Duodenal mucosa (tissue), 2 donors: ENCODE data around the gene MOAP1.
"Not testable (repeated sequence)": the region's sequence is repeated elsewhere in the genome, so short reads cannot be mapped to it uniquely, and the experiment has no call there.

Experiments used
- H3K27ac ChIP-seq: one replicate; pipeline ENCODE4 v1.7.0; 2013; ENCODE audit warnings: low read depth, low read length
- H3K27me3 ChIP-seq, 2 donors: one replicate each; pipeline ENCODE4 v1.7.0; 2013; ENCODE audit warnings: low read length in 2 of 2, control low read depth in 1 of 2; ENCODE audit not compliant: insufficient read depth in 2 of 2, control insufficient read depth in 1 of 2
- H3K36me3 ChIP-seq, 2 donors: one replicate each; pipeline ENCODE4 v1.7.0; 2013; ENCODE audit warnings: low read length in 2 of 2, control low read depth in 1 of 2; ENCODE audit not compliant: insufficient read depth in 2 of 2, control insufficient read depth in 1 of 2
- H3K4me1 ChIP-seq, 2 donors: one replicate each; pipeline ENCODE4 v1.7.0; 2013; ENCODE audit warnings: low read length in 2 of 2, control low read depth in 1 of 2; ENCODE audit not compliant: insufficient read depth in 2 of 2, control insufficient read depth in 1 of 2
- H3K4me3 ChIP-seq, 2 donors: one replicate each; pipeline ENCODE4 v1.7.0; 2013; ENCODE audit warnings: low read length in 2 of 2, low read depth in 1 of 2
- H3K9ac ChIP-seq, 2 donors: one replicate each; pipeline ENCODE4 v1.7.0; 2013; ENCODE audit warnings: low read length in 2 of 2, low read depth in 1 of 2
- H3K9me3 ChIP-seq, 2 donors: one replicate each; pipeline ENCODE4 v1.7.0; 2013; ENCODE audit warnings: low read length in 2 of 2, control low read depth in 1 of 2; ENCODE audit not compliant: control insufficient read depth in 1 of 2

The MOAP1 gene

GRCh38 chr14:93150227-93151208, 34.2 kb downstream of the MOAP1 start:
- H3K9ac ChIP-seq = no peak overlapping the region
- peaks cover 14 to 22% of the 10 kb centered on the region in 2 donors for H3K4me1 ChIP-seq
- H3K36me3 ChIP-seq = no peaks in the 10 kb centered on the region
- H3K4me3 ChIP-seq = peak overlapping the region; percentile 40 to 46
- no peaks in the 10 kb centered on the region for H3K27me3 ChIP-seq
- no peaks in the 10 kb centered on the region for H3K9me3 ChIP-seq
- peak overlapping the region; percentile 42 for H3K27ac ChIP-seq

- peaks cover 14 to 22% of the 10 kb centered on the region in 2 donors for H3K4me1 ChIP-seq
- H3K27me3 ChIP-seq = no peaks in the 10 kb centered on the region
- H3K27ac ChIP-seq = no peak overlapping the region
- H3K9ac ChIP-seq = no peak overlapping the region
- H3K4me3 ChIP-seq = no peak overlapping the region
- no peaks in the 10 kb centered on the region for H3K36me3 ChIP-seq
- no peaks in the 10 kb centered on the region for H3K9me3 ChIP-seq
Measured at GRCh38 chr14:93148979-93149378, 35.7 kb downstream of the MOAP1 start.

- Histone ChIP-seq H3K27me3 (no peaks in the 10 kb centered on the region), H3K27ac (no peak overlapping the region), H3K9ac (no peak overlapping the region), H3K4me3 (no peak overlapping the region), H3K4me1 (peaks cover 12 to 19% of the 10 kb centered on the region in 2 donors), H3K9me3 (no peaks in the 10 kb centered on the region), H3K36me3 (no peaks in the 10 kb centered on the region)
Measured at GRCh38 chr14:93146119-93146518, 38.6 kb downstream of the MOAP1 start.

- Histone ChIP-seq H3K27ac (no peak overlapping the region), H3K9me3 (no peaks in the 10 kb centered on the region), H3K27me3 (no peaks in the 10 kb centered on the region), H3K4me3 (no peak overlapping the region), H3K4me1 (peaks cover 0 to 11% of the 10 kb centered on the region in 2 donors), H3K36me3 (no peaks in the 10 kb centered on the region), H3K9ac (no peak overlapping the region)
Measured at GRCh38 chr14:93142854-93143652, 41.6 kb downstream of the MOAP1 start.

- H3K9me3 ChIP-seq = no peaks in the 10 kb centered on the region
- H3K4me1 ChIP-seq = peaks cover 0 to 4% of the 10 kb centered on the region in 2 donors
- no peak overlapping the region for H3K4me3 ChIP-seq
- H3K9ac ChIP-seq = no peak overlapping the region
- no peaks in the 10 kb centered on the region for H3K36me3 ChIP-seq
- no peak overlapping the region for H3K27ac ChIP-seq
- H3K27me3 ChIP-seq = no peaks in the 10 kb centered on the region
Measured at GRCh38 chr14:93137864-93138263, 46.8 kb downstream of the MOAP1 start.

- not testable (repeated sequence) for H3K9me3 ChIP-seq, H3K4me3 ChIP-seq, H3K27me3 ChIP-seq, H3K36me3 ChIP-seq, H3K9ac ChIP-seq, H3K27ac ChIP-seq, H3K4me1 ChIP-seq
Measured at GRCh38 chr14:93136508-93136907, 48.2 kb downstream of the MOAP1 start.

GRCh38 chr14:93136009-93136408, 48.7 kb downstream of the MOAP1 start:
- H3K4me3 ChIP-seq = no peak overlapping the region
- H3K9ac ChIP-seq = no peak overlapping the region
- H3K27ac ChIP-seq = no peak overlapping the region
- no peaks in the 10 kb centered on the region for H3K9me3 ChIP-seq
- no peaks in the 10 kb centered on the region for H3K27me3 ChIP-seq
- peaks cover 0 to 4% of the 10 kb centered on the region in 2 donors for H3K4me1 ChIP-seq
- no peaks in the 10 kb centered on the region for H3K36me3 ChIP-seq

- Histone ChIP-seq H3K36me3 (no peaks in the 10 kb centered on the region), H3K4me1 (peaks cover 0 to 4% of the 10 kb centered on the region in 2 donors), H3K27me3 (no peaks in the 10 kb centered on the region), H3K4me3 (no peak overlapping the region), H3K9ac (no peak overlapping the region), H3K9me3 (no peaks in the 10 kb centered on the region), H3K27ac (no peak overlapping the region)
Measured at GRCh38 chr14:93135399-93135798, 49.3 kb downstream of the MOAP1 start.

GRCh38 chr14:93133464-93133863, 51.2 kb downstream of the MOAP1 start:
- H3K9ac ChIP-seq = no peak overlapping the region
- peaks cover 6 to 10% of the 10 kb centered on the region in 2 donors for H3K4me1 ChIP-seq
- no peaks in the 10 kb centered on the region for H3K9me3 ChIP-seq
- H3K36me3 ChIP-seq = no peaks in the 10 kb centered on the region
- peaks cover 0 to 6% of the 10 kb centered on the region in 2 donors for H3K27me3 ChIP-seq
- no peak overlapping the region for H3K27ac ChIP-seq
- H3K4me3 ChIP-seq = no peak overlapping the region

GRCh38 chr14:93132472-93133065, 52.1 kb downstream of the MOAP1 start:
- Histone ChIP-seq H3K27ac (no peak overlapping the region), H3K4me3 (no peak overlapping the region), H3K36me3 (no peaks in the 10 kb centered on the region), H3K9me3 (no peaks in the 10 kb centered on the region), H3K4me1 (peaks cover 5 to 6% of the 10 kb centered on the region in 2 donors), H3K9ac (no peak overlapping the region), H3K27me3 (peaks cover 0 to 7% of the 10 kb centered on the region in 2 donors)
